HepG2 (cell line): Measurements from ENCODE around the gene SPG7. TPM values are rescaled to one million over a fixed set of nuclear protein-coding genes. Genes with fewer than 3 reads are reported as not detected.

Experiments
- ATAC-seq: fragments of 200-7000 bp; cut with Tn5 transposase; 3 replicates; pipeline ENCODE4 v1.9.1; 2020; ENCODE audit warnings: mild to moderate bottlenecking, moderate library complexity
- BruUV-seq: library from RNA; stranded (reverse); fragments of 400-500 nt; replicated peaks from 2 replicates; lab custom pipeline; 2021; lab: Mats Ljungman, UMichigan
- CTCF ChIA-PET: fragments of 300-600 bp; formaldehyde crosslinking; extraction: SDS; loops from one replicate; lab custom pipeline; 2021; ENCODE audit warnings: low total read pairs, inconsistent platforms, low intra/inter-chr PET ratio; lab: Yijun Ruan, JAX
- POLR2A ChIA-PET: fragments of 350-600 bp; sonication (Branson Sonifier 250); formaldehyde crosslinking; loops from one replicate; lab custom pipeline; 2020; ENCODE audit warnings: antibody characterized with exemption, inconsistent platforms; lab: Yijun Ruan, JAX
- DNase-seq: peaks from one replicate; pipeline ENCODE4 v3.0.0-alpha.2; 2015; ENCODE audit warnings: low spot score
- FAIRE-seq: peaks from 3 replicates; lab custom pipeline; 2011; peaks lifted over from hg19 to GRCh38; lab: Jason Lieb, UNC
- H2AFZ ChIP-seq: one replicate; pipeline ENCODE4 v1.6.1; 2011; ENCODE audit warnings: low read length, inconsistent platforms
- H3K27ac ChIP-seq: fragments of 300-600 bp; 3 replicates; pipeline ENCODE4 v1.8.0; 2011; ENCODE audit warnings: mixed run types, mild to moderate bottlenecking, mixed read lengths, low read length, inconsistent platforms; ENCODE audit not compliant: insufficient read depth; ENCODE audit errors: extremely low read length
- H3K27me3 ChIP-seq, 2 experiments: fragments of 200-600 bp in 1 of 2; 2 replicates in 1 of 2; 3 replicates in 1 of 2; pipeline versions ENCODE4 v1.6.0 to v1.8.0; 2011; ENCODE audit warnings: low read length in 2 of 2, mild to moderate bottlenecking in 2 of 2, moderate library complexity in 2 of 2, inconsistent platforms in 1 of 2; ENCODE audit not compliant: insufficient read depth in 2 of 2, control insufficient read depth in 1 of 2
- H3K36me3 ChIP-seq, 2 experiments: fragments of 200-600 bp in 1 of 2; replicated peaks in 1 of 2; 2 replicates in 1 of 2; 3 replicates in 1 of 2; pipeline versions ENCODE4 v1.5.1 to v1.8.0; 2011; ENCODE audit warnings: low read length in 2 of 2, inconsistent platforms in 1 of 2; ENCODE audit not compliant: insufficient read depth in 2 of 2, control insufficient read depth in 1 of 2
- H3K4me1 ChIP-seq: 2 replicates; pipeline ENCODE4 v1.5.1; 2012; ENCODE audit warnings: low read length, inconsistent platforms; ENCODE audit not compliant: insufficient read depth
- H3K4me2 ChIP-seq: 2 replicates; pipeline ENCODE4 v1.6.0; 2011; ENCODE audit warnings: low read depth, low read length, inconsistent platforms
- H3K4me3 ChIP-seq, 3 experiments: fragments of 200-600 bp in 1 of 3; sonication (generic), shearing (Covaris generic) in 1 of 3; replicated peaks in 1 of 3; 2 replicates each; pipeline ENCODE4 v1.5.1; 2011 to 2016; ENCODE audit warnings: low read length in 3 of 3, inconsistent platforms in 2 of 3, low read depth in 2 of 3, mild to moderate bottlenecking in 2 of 3, control low read depth in 1 of 3, mixed read lengths in 1 of 3; ENCODE audit not compliant: insufficient read depth in 1 of 3
- H3K79me2 ChIP-seq: one replicate; pipeline ENCODE4 v1.6.1; 2011; ENCODE audit warnings: low read length, inconsistent platforms; ENCODE audit not compliant: insufficient read depth
- H3K9ac ChIP-seq: 2 replicates; pipeline ENCODE4 v1.6.0; 2011; ENCODE audit warnings: mild to moderate bottlenecking, low read depth, low read length, inconsistent platforms; ENCODE audit not compliant: insufficient read depth
- H3K9me3 ChIP-seq: 2 replicates; pipeline ENCODE4 v1.5.1; 2012; ENCODE audit warnings: mild to moderate bottlenecking, low read length
- H4K20me1 ChIP-seq: 2 replicates; pipeline ENCODE4 v1.6.0; 2011; ENCODE audit warnings: inconsistent platforms, mild to moderate bottlenecking, low read length, moderate library complexity; ENCODE audit not compliant: insufficient read depth
- AHDC1 ChIP-seq: sonication (generic); formaldehyde crosslinking; IDR thresholded peaks from 2 replicates; pipeline ENCODE4 v1.5.1; 2020; ENCODE audit warnings: mild to moderate bottlenecking, missing genetic modification reagents, borderline replicate concordance
- BATF2 ChIP-seq: sonication (generic); formaldehyde crosslinking; IDR thresholded peaks from 2 replicates; pipeline ENCODE4 v1.8.0; 2022; ENCODE audit warnings: mild to moderate bottlenecking, missing genetic modification reagents, moderate library complexity
- E2F1 ChIP-seq: sonication (generic); formaldehyde crosslinking; IDR thresholded peaks from 2 replicates; pipeline ENCODE4 v1.5.0; 2020; ENCODE audit warnings: missing genetic modification reagents
- GFI1 ChIP-seq: sonication (generic); formaldehyde crosslinking; IDR thresholded peaks from 2 replicates; pipeline ENCODE4 v1.5.0; 2020; ENCODE audit warnings: missing genetic modification reagents, mild to moderate bottlenecking, borderline replicate concordance
- MNT ChIP-seq: fragments of 450-650 bp; IDR thresholded peaks from 2 replicates; pipeline ENCODE4 v1.6.1; 2016
- MTA1 ChIP-seq: sonication (generic); formaldehyde crosslinking; IDR thresholded peaks from 2 replicates; pipeline ENCODE4 v1.4.0; 2020; ENCODE audit warnings: missing genetic modification reagents, mild to moderate bottlenecking, borderline replicate concordance
- NFE2 ChIP-seq: sonication (generic); formaldehyde crosslinking; IDR thresholded peaks from 2 replicates; pipeline ENCODE4 v1.4.0; 2020; ENCODE audit warnings: missing genetic modification reagents
- TEAD3 ChIP-seq: optimal IDR thresholded peaks from 2 replicates; pipeline ENCODE3; 2016; ENCODE audit warnings: borderline replicate concordance
- ZFP1 ChIP-seq: IDR thresholded peaks from 2 replicates; pipeline ENCODE4 v1.6.1; 2016
- ZFP37 ChIP-seq: sonication (generic); formaldehyde crosslinking; IDR thresholded peaks from 2 replicates; pipeline ENCODE4 v1.4.0; 2020; ENCODE audit warnings: missing genetic modification reagents, borderline replicate concordance
- ZNF326 ChIP-seq: sonication (generic); formaldehyde crosslinking; IDR thresholded peaks from 2 replicates; pipeline ENCODE4 v1.4.0; 2020; ENCODE audit warnings: missing genetic modification reagents, borderline replicate concordance
- ZNF335 ChIP-seq: sonication (generic); formaldehyde crosslinking; IDR thresholded peaks from 2 replicates; pipeline ENCODE4 v1.4.0; 2020; ENCODE audit warnings: missing genetic modification reagents
- ZNF703 ChIP-seq: sonication (generic); formaldehyde crosslinking; IDR thresholded peaks from 2 replicates; pipeline ENCODE4 v1.5.1; 2020; ENCODE audit warnings: missing genetic modification reagents, mild to moderate bottlenecking, moderate library complexity, borderline replicate concordance
- ZNF781 ChIP-seq: sonication (generic); formaldehyde crosslinking; IDR thresholded peaks from 2 replicates; pipeline ENCODE4 v1.5.1; 2020; ENCODE audit warnings: borderline replicate concordance, mild to moderate bottlenecking, missing genetic modification reagents; ENCODE audit errors: not compliant biosample characterization
- ZSCAN20 ChIP-seq: sonication (generic); formaldehyde crosslinking; IDR thresholded peaks from 2 replicates; pipeline ENCODE4 v1.4.0; 2020; ENCODE audit warnings: missing genetic modification reagents, mild to moderate bottlenecking, borderline replicate concordance
- WGBS: methylation state at CpG from one replicate; pipeline ENCODE4 v1.1.6; 2017; ENCODE audit warnings: low lambda C conversion rate; 5-methylcytosine and 5-hydroxymethylcytosine counted together
- in situ Hi-C: cut with HindIII; loops from 2 replicates; pipeline ENCODE4 v1.10.0; 2017; ENCODE audit warnings: low pct_unique_long_range_greater_than_20kb; ENCODE audit not compliant: extremely low pct_ligation_motif_present
- intact Hi-C: fragments of 100-400 bp; cut with micrococcal nuclease; formaldehyde crosslinking; loops from one replicate; pipeline ENCODE4 v1.10.0; 2022; ENCODE audit not compliant: unreplicated experiment
- polyA plus RNA-seq, 8 experiments: library from polyadenylated mRNA; depleted of rRNA in 3 of 8; stranded (reverse) in 7 of 8; unstranded in 1 of 8; fragments of >200 nt; fragmentation: Illumina TruSeq in 4 of 8; extraction: Trizol in 4 of 8; gene quantifications; 2 replicates each; pipeline versions ENCODE4 v1.2.1 to v1.2.3, GENCODE V29; 2011 to 2016; ENCODE audit warnings: low read depth in 4 of 8, missing spikeins in 1 of 8, mixed read lengths in 1 of 8; ENCODE audit not compliant: insufficient read depth in 1 of 8
- total RNA-seq, 5 experiments: library from RNA; depleted of rRNA; stranded (reverse); fragments of >200 nt; fragmentation: Illumina TruSeq; extraction: Trizol; gene quantifications; 2 replicates each; pipeline ENCODE4 v1.2.3, GENCODE V29; 2016; ENCODE audit warnings: low read depth in 1 of 5

Gene SPG7
- total and polyA plus RNA-seq, 2 of the 13 experiments (the other 11 are each of a cell fraction or from before 2014, with no cell fraction given) = 66.0 to 136 TPM

- DNase-seq (no peak), FAIRE-seq (no peak), ATAC-seq (no peak)
- WGBS = 91% methylated on average over 12 of the region's 12 CpGs
- in situ Hi-C loops = no loop called here
- 0 out of 5 replicates have a peak, but pooled peaks cover 0 to 6% of the 10 kb centered on the region in 2 experiments for H3K27me3 ChIP-seq
- ChIA-PET CTCF (no interaction called here), POLR2A (interaction anchor here (0.6 to 2.4 kb wide), 10 partner anchors 9 to 242 kb away, joined by 3 to 16 read pairs (median 5); partner anchors contain the start of gene SPG7)
- no peak overlapping the region; a peak in 1 of 6 replicates for H3K4me3 ChIP-seq
- peaks cover 70% of the 10 kb centered on the region for H3K4me1 ChIP-seq
- no peak overlapping the region for H2AFZ ChIP-seq
- H3K27ac ChIP-seq = no peak overlapping the region
- no peak overlapping the region for H3K9ac ChIP-seq
- BruUV-seq = no TSS peak
- H3K9me3 ChIP-seq = no peaks in the 10 kb centered on the region
- peak overlapping the region; percentile 97 for H3K4me2 ChIP-seq
- H3K36me3 ChIP-seq = peaks cover 23 to 35% of the 10 kb centered on the region in 2 experiments
- intact Hi-C loops = no loop called here
- H4K20me1 ChIP-seq = peaks cover 60% of the 10 kb centered on the region
- H3K79me2 ChIP-seq = peaks cover 25% of the 10 kb centered on the region
- TF ChIP-seq NFE2 = no peak
- no peak for TF ChIP-seq E2F1 (CRISPR knock-in tag)
- peak; percentile 21 for TF ChIP-seq TEAD3 (CRISPR knock-in tag)
- no peak for TF ChIP-seq GFI1 (CRISPR knock-in tag)
- no peak for TF ChIP-seq AHDC1
- TF ChIP-seq ZNF335 (CRISPR knock-in tag) = peak; percentile 19; the same call in 1 of the 2 replicates
- no peak for TF ChIP-seq ZNF326
- no peak for TF ChIP-seq MTA1 (CRISPR knock-in tag)
- TF ChIP-seq ZNF703 (CRISPR knock-in tag) = no peak
- TF ChIP-seq MNT = no peak
- no peak for TF ChIP-seq ZNF781 (CRISPR knock-in tag)
- TF ChIP-seq ZFP37 (CRISPR knock-in tag) = no peak
- no peak for TF ChIP-seq ZSCAN20 (CRISPR knock-in tag)
- TF ChIP-seq ZFP1 (CRISPR knock-in tag) = no peak
- no peak for TF ChIP-seq BATF2
These were observed 55.6 kb downstream of the SPG7 start for GRCh38 chr16:89563639-89564392.
